ENCODE data around the gene OTOG. TPM values are rescaled to one million over a fixed set of nuclear protein-coding genes. Genes with fewer than 3 reads are reported as not detected.

The OTOG gene
- polyA plus RNA-seq, 3 donors: not detected

DNA sequence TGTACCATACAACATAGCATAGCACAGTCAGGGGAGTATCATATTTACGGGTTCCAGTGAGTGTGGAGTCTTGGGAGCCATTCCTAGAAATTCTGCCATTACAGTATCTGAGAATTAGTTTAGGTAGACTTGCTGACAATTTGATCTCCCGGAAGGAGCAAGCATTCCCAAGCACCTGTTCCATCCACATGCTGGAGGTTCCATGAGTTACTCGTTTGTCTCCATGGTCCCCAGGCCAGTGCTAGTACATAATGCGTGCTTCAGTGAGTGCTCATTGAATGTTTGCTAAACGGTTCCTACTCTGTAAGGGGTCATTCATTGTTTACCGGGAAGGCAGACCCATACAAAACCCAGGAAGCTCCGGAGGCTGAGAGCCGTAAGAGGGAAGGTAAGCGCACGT, 144.9 kb downstream of the OTOG start:
- 38 to 65% (median 54%) methylated on average over 10 of the region's 10 CpGs for WGBS, 3 donors
- H3K27ac ChIP-seq (ENCODE audit: low read depth, low read length): no peak overlapping the region

DNA sequence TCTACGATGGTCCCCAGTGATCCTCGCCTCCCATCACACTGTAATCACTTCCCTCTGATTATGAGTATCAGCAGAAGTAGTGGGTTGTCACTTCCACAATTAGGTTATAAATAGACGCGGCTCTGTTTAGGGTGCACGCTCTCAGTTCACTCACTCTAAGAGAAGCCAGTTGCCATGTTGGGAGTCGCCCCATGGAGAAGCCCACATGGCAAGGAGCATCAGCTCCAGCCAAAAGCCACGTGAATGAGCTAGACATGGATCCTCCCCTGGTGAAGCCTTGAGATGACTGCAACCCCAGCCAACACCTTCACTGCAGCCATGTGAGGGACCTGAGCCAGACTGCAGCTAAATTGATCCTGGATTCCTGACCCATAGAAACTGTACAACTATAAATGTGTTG, 145.9 kb downstream of the OTOG start:
- H3K27ac ChIP-seq (ENCODE audit: low read depth, low read length): no peak overlapping the region
- WGBS, 3 donors: 71 to 76% (median 71%) methylated on average over 7 of the region's 7 CpGs

DNA sequence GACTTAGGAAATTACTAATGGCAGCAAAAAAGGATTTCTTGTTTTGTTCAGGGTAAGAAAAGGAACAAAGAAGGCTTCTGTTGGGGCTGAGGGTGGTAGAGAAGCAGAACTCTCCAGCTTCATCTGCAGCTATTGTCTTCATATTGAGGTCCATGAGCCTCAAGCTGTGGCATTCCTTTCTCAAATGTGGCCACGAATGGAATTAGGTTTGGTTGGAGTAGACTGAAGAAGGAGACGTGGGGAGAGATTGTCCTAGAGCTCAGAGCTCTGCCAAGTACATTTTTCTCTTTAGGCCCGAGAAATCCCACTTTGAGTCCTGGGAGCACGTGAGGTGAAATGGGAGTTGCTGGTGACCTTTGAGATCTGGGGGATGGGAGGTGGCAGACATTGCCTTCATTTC, 146.5 kb downstream of the OTOG start:
- 66 to 79% (median 75%) methylated on average over 4 of the region's 4 CpGs for WGBS, 3 donors
- no peak overlapping the region for H3K27ac ChIP-seq (ENCODE audit: low read depth, low read length)

DNA sequence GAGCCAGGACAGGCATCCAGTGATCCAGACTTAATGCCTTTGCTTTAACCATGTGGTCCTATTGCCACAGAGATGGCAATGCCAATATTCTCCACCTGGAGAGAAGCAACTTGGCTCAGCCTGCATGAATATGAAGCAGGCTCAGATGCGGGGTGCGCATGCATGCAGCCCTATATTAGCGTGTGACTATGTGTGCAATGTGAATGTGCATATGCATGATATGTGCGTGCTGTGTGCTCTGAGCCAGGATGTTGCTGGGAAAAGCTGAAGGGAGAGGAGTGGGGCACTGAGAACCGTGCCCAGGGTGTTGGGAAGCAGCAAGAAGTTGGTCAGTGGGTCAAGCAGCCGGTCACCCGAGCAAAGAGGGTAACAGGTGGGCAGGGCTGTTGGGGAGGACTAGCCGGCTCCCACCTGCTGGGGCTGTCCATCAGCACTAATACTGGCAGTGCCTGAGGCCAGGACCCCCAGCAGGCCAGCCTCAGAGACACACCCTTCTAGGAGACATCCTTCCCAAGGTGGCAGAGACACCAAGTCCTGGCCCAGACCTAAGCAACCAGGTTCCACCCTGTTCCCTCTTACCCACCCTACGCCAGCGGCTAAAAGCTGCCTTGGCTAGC, 147.5 kb downstream of the OTOG start:
- no peak overlapping the region for H3K27ac ChIP-seq (ENCODE audit: low read depth, low read length)
- 78 to 84% (median 81%) methylated on average over 10 of the region's 10 CpGs for WGBS, 3 donors

DNA sequence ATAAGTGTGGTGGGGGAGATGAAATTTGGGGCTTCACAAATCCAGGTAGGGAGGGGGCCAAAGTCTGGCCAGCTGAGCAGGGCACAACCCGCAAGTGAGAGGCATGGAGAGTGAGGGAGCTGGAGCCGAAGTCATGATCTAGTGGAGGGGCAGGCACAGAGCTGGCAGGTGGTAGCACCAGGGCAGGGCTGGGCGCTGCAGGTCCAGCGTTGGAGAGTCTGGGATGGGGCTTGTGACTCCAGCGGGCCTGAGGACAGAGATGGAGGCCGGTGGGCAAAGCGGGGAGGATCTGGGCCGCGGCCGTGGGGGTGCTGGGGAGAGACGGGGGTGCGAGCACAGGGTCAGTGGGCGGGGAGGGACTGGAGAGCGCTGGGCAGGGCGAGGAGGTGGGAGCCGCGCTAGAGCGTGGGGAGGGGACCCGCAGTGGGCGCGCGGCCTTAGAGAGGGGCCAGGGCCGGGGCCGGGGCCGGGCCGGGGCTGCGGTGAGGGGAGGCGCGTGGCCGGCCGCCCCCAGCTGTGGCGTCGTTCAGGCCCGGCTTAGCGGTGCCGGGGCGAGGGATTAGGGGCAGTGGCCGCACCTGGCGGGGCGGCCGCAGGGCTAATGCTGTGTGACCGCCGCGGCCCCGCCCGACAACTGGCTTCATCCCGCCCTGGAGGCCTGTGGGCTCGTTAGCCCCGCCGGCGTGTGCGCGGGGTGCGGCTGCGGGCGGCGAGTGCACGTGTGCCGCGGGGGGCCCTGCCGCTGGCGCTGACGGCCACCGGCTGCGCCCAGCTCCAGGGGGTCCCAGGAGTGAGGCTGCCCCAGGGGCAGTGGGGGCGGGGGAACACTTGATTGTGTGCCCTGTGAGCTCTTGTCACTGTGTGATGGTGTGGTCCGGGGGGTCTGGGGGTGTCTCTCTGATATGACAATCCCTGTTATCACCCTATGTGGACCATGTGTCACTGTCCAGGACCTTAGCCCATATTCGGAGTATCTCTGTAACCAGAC, 148.7 kb downstream of the OTOG start:
- 7 to 10% (median 8%) methylated on average over 40 to 68 of the region's 68 CpGs for WGBS, 3 donors
- no peak overlapping the region for H3K27ac ChIP-seq (ENCODE audit: low read depth, low read length)

DNA sequence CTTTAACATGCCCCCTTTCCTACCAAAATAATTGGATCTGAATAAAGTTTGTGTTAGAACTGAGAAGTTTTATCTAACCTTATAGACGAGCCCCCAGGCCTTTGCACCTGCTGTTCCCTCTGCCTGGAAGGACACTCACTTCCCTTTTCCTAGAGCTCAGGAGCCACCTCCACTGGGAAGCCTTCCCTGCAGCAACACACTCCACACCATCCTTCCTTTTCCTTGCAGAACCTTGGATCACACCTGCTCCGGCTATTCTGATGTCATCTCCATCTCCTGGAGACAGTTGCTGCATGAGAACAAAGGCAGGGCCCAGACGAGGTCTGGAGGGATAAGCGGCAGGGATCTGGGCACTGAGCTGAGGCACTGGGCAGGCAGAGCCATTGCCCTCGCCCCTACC, 149.7 kb downstream of the OTOG start:
- no peak overlapping the region for H3K27ac ChIP-seq (ENCODE audit: low read depth, low read length)
- WGBS, 3 donors: 71 to 78% (median 76%) methylated on average over 5 of the region's 5 CpGs

Other genes starting within 250 kb of the OTOG start
- 1 to 10 TPM in 1 of 3 donors, under 1 TPM in 2; 0.43 to 1.5 (median 0.45) TPM for gene NCR3LG1, start 195.5 kb upstream of the OTOG start, polyA plus RNA-seq
- gene KCNJ11, start 158.6 kb upstream of the OTOG start, polyA plus RNA-seq: 10 to 100 TPM in 1 of 3 donors, 1 to 10 TPM in 2; 1.5 to 12.3 (median 1.7) TPM
- gene ABCC8, start 70.4 kb upstream of the OTOG start, polyA plus RNA-seq: 10 to 100 TPM in 1 of 3 donors, 1 to 10 TPM in 2; 1.7 to 44.4 (median 2.4) TPM
- gene USH1C, start 2.8 kb upstream of the OTOG start, polyA plus RNA-seq: 1 to 10 TPM in 2 of 3 donors, under 1 TPM in 1; 0.67 to 1.8 (median 1.4) TPM
- gene MYOD1, start 172.3 kb downstream of the OTOG start, polyA plus RNA-seq: not detected
- under 1 TPM in 1 of 3 donors, not detected in 2; 0.03 TPM for gene KCNC1, start 187.5 kb downstream of the OTOG start, polyA plus RNA-seq